Stimulated activated CD4-positive, alpha-beta T cell treated with anti-CD3 and anti-CD28 coated beads, Interleukin-4, amount 100 ng/mL, for 48 hours (primary cell): ENCODE results near the gene BSND.

Source experiments
- DNase-seq, 2 donors: peaks; one replicate each; pipeline ENCODE4 v3.0.0-alpha.2; 2020; ENCODE audit warnings: low read depth in 2 of 2

BSND gene

GRCh38 chr1:55061000-55061705 lies 62.4 kb downstream of the BSND start:
- no peak for DNase-seq
